Body of pancreas (tissue), 4 donors: Measurements from ENCODE around the gene SLC45A1. TPM values are rescaled to one million over a fixed set of nuclear protein-coding genes. Genes with fewer than 3 reads are reported as not detected.

Experiments
- ATAC-seq: fragments of 150-250 bp; one replicate; pipeline ENCODE4 v1.9.1; 2016
- DNase-seq, 4 donors: peaks; one replicate each; pipeline ENCODE4 v3.0.0-alpha.2; 2019
- H3K27ac ChIP-seq, 4 donors: fragments of 200-600 bp; sonication (generic); 1 replicate in 3 of 4; 2 replicates in 1 of 4; pipeline versions ENCODE4 v1.5.1 to v1.6.1; 2016 to 2019; ENCODE audit warnings: mild to moderate bottlenecking in 1 of 4, mixed read lengths in 1 of 4, moderate library complexity in 1 of 4
- H3K27me3 ChIP-seq, 2 donors: fragments of 200-600 bp; sonication (generic); one replicate each; pipeline ENCODE4 v1.6.0; 2016; ENCODE audit warnings: mild to moderate bottlenecking in 1 of 2
- H3K36me3 ChIP-seq, 2 donors: fragments of 200-600 bp; sonication (generic); replicated peaks in 1 of 2; 2 replicates each; pipeline ENCODE4 v1.5.1; 2016; ENCODE audit warnings: low read depth in 2 of 2; ENCODE audit not compliant: insufficient read depth in 1 of 2
- H3K4me1 ChIP-seq: fragments of 200-600 bp; sonication (generic); one replicate; pipeline ENCODE4 v1.6.0; 2016
- H3K4me3 ChIP-seq, 2 donors: fragments of 200-600 bp; sonication (generic); 1 replicate in 1 of 2; 2 replicates in 1 of 2; pipeline ENCODE4 v1.5.1; 2016 to 2019
- H3K9me3 ChIP-seq, 3 donors: fragments of 200-600 bp; sonication (generic); 1 replicate in 2 of 3; 2 replicates in 1 of 3; pipeline ENCODE4 v1.5.1; 2016
- POLR2A ChIP-seq, 3 donors: fragments of 450-650 bp; IDR thresholded peaks; one replicate each; pipeline ENCODE4 v1.6.1; 2016; ENCODE audit warnings: antibody characterized with exemption in 3 of 3, mild to moderate bottlenecking in 2 of 3
- whole genome bisulfite sequencing, 2 donors: methylation state at CpG; one replicate each; pipeline ENCODE4 v1.1.5; 2017; 5-methylcytosine and 5-hydroxymethylcytosine counted together
- intact Hi-C: fragments of 100-400 bp; cut with DNase I; formaldehyde crosslinking; loops from one replicate; pipeline ENCODE4 v1.15.1; 2023
- total RNA-seq, 2 donors: library from RNA; depleted of rRNA; stranded (reverse); fragments of >200 nt; gene quantifications; one replicate each; pipeline ENCODE4 v1.1.0, GENCODE V29; 2016
- TF ChIP-seq, protein P1 (sequence below), 7 experiments: fragments of 450-650 bp in 4 of 7; fragments of 200-600 bp in 3 of 7; sonication (generic) in 3 of 7; IDR thresholded peaks; one replicate each; pipeline ENCODE4 v1.5.1; 2016 to 2019; ENCODE audit warnings: antibody characterized with exemption in 7 of 7

SLC45A1 gene
- total RNA-seq, 2 donors from 2014 or later = 1.6 TPM; not detected in 1

DNA sequence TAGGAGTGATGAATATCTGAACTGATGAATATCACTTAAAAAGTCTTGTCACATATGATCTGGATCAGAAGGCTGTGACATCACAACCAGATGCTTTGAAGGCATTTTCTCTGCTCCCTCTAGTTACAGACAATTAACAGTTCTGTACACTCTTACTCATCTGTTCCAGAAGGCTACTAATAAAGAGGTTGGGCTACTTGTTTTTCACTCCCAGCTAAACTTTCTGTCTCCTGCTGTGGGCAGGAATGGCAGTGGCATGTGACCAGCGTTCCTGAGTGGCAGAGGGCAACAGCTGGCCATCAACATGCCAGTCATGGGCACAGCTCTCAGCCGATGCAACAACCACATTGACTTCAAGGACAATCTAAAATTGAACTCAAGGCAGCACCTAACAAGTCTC, 66.7 kb downstream of the SLC45A1 start:
- Histone ChIP-seq H3K27ac (peak overlapping the region in 1 of 4 donors; percentile 15), H3K4me1 (peaks cover 49% of the 10 kb centered on the region), H3K4me3 (no peak overlapping the region), H3K9me3 (no peaks in the 10 kb centered on the region), H3K27me3 (no peaks in the 10 kb centered on the region), H3K36me3 (no peaks in the 10 kb centered on the region)
- ATAC-seq (no peak), DNase-seq (no peak)
- TF ChIP-seq, protein P1, sequence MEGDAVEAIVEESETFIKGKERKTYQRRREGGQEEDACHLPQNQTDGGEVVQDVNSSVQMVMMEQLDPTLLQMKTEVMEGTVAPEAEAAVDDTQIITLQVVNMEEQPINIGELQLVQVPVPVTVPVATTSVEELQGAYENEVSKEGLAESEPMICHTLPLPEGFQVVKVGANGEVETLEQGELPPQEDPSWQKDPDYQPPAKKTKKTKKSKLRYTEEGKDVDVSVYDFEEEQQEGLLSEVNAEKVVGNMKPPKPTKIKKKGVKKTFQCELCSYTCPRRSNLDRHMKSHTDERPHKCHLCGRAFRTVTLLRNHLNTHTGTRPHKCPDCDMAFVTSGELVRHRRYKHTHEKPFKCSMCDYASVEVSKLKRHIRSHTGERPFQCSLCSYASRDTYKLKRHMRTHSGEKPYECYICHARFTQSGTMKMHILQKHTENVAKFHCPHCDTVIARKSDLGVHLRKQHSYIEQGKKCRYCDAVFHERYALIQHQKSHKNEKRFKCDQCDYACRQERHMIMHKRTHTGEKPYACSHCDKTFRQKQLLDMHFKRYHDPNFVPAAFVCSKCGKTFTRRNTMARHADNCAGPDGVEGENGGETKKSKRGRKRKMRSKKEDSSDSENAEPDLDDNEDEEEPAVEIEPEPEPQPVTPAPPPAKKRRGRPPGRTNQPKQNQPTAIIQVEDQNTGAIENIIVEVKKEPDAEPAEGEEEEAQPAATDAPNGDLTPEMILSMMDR (IDR thresholded peaks at IDR 0.05) = no peak
- TF ChIP-seq POLR2A (IDR thresholded peaks at IDR 0.05) = no peak
- intact Hi-C loops = no loop called here
- 14 to 28% methylated on average over 2 of the region's 2 CpGs for WGBS, 2 donors

DNA sequence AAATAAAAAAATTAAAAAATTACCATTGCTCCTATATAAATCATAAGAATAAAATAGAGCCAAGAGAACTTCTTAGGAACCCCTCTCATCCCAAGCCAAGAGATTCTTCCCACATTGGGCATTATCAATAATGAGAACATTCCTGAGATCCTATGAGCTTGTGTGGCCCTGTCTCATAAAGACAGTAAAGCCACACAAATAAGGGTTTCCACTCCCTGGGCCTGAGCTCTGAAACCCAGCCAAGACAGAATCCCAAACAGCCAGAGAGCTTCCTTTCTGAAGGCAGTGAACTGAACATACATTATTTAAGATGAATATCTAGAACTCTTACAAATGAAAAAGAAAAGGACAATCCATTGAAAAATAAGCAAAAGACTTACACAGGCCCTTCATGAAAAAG, 68.3 kb downstream of the SLC45A1 start:
- H3K4me3 ChIP-seq = no peak overlapping the region
- peaks cover 54% of the 10 kb centered on the region for H3K4me1 ChIP-seq
- no peaks in the 10 kb centered on the region for H3K9me3 ChIP-seq
- DNase-seq (no peak), ATAC-seq (no peak)
- no peaks in the 10 kb centered on the region for H3K27me3 ChIP-seq
- no peaks in the 10 kb centered on the region for H3K36me3 ChIP-seq
- no peak overlapping the region for H3K27ac ChIP-seq
- TF ChIP-seq, protein P1 (IDR thresholded peaks at IDR 0.05) = no peak
- TF ChIP-seq POLR2A (IDR thresholded peaks at IDR 0.05) = no peak
- intact Hi-C loops = no loop called here

DNA sequence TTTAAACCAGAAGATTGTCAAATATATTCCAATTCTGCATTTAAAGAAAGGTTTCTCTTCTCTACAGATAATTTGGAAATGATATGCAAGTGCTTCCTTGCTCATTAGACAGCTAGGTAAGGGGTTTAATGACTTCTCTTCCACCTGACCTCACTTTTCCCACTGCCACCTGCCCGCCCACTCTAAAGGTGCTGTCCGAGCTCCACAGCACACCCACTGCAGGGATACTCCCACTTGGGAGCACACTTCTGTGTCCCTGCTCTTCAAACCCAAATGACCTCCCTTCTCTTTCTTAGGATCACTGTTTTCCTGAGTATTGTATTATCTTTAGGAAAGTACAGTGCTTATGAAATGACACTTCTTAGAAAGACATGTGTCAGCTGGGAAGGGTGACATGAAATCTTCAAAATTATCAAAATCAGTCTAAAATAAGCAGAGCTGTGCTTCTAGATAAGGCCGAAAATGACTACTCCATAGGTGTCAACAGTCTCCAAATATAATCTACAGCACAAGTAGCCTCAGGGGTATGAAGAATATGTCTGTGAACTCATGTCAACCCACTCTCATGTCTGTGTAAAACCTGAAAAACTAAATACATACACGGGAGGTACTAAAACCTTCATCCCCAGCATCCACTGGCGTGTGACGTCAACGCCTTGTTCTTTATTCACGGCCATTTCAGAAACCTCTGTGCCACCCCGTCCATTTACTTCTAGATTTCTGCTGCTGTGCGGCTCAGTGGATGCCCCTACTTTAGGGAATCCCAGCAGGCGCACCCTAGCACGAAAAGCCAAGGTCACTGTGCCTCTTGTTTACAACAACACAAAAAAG, 71.0 kb downstream of the SLC45A1 start:
- no peak for TF ChIP-seq POLR2A (IDR thresholded peaks at IDR 0.05)
- TF ChIP-seq, protein P1 (IDR thresholded peaks at IDR 0.05) = no peak
- DNase-seq = no peak
- H3K4me1 ChIP-seq = peaks cover 37% of the 10 kb centered on the region
- H3K36me3 ChIP-seq = no peaks in the 10 kb centered on the region
- H3K27ac ChIP-seq = no peak overlapping the region
- intact Hi-C loops = no loop called here
- H3K4me3 ChIP-seq = no peak overlapping the region
- H3K9me3 ChIP-seq = no peaks in the 10 kb centered on the region
- H3K27me3 ChIP-seq = no peaks in the 10 kb centered on the region
- no peak for ATAC-seq
- WGBS, 2 donors = 94 to 95% methylated on average over 12 of the region's 12 CpGs

GRCh38 chr1:8389958-8390535, 72.1 kb downstream of the SLC45A1 start:
- H3K36me3 ChIP-seq = no peaks in the 10 kb centered on the region
- H3K4me3 ChIP-seq = no peak overlapping the region
- 87 to 93% methylated on average over 7 of the region's 7 CpGs for WGBS, 2 donors
- H3K9me3 ChIP-seq = no peaks in the 10 kb centered on the region
- intact Hi-C loops = no loop called here
- no peak for ATAC-seq
- no peak for DNase-seq
- H3K27me3 ChIP-seq = no peaks in the 10 kb centered on the region
- no peak overlapping the region for H3K27ac ChIP-seq
- peaks cover 27% of the 10 kb centered on the region for H3K4me1 ChIP-seq
- TF ChIP-seq POLR2A (IDR thresholded peaks at IDR 0.05) = no peak
- TF ChIP-seq, protein P1 (IDR thresholded peaks at IDR 0.05) = no peak
